TTC549 (cell line): Measurements from ENCODE around the gene LCN6.
"Not testable (repeated sequence)": the region's sequence is repeated elsewhere in the genome, so short reads cannot be mapped to it uniquely, and the experiment has no call there.

Experiments
- FAIRE-seq: peaks from 2 replicates; lab custom pipeline; 2012; peaks lifted over from hg19 to GRCh38; lab: Jason Lieb, UNC

The LCN6 gene

DNA sequence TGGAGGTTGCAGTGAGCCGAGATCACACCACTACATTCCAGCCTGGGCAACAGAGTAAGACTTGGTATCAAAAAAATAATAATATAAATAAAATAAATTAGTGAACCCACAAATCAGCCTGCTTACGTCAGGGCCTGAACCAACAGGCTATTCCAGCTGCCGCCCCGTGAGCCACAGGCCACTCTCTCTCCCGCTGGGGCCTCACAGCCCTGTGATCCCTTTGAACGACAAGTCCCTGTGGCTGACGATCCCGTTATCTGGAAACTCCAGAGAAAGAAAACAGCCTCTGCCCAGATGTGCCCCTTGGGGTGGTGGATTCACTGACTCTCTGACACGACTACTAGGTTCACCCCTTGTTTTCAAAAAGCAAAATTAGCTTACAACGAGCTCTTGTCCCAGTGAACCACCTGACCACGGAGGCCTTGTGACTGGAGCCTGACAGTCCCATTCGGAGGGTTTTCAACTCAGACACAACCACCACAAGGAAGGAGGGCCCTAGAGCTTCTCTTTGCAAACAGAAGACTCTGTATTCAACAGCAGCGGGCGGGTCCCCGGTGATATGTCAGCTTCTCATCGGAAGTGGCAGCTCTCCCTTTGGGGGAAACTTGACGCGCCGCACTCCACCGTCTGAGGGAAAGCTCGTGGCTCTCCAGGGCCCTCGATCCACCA is 40.3 kb downstream of the LCN6 start:
- no peak for FAIRE-seq

DNA sequence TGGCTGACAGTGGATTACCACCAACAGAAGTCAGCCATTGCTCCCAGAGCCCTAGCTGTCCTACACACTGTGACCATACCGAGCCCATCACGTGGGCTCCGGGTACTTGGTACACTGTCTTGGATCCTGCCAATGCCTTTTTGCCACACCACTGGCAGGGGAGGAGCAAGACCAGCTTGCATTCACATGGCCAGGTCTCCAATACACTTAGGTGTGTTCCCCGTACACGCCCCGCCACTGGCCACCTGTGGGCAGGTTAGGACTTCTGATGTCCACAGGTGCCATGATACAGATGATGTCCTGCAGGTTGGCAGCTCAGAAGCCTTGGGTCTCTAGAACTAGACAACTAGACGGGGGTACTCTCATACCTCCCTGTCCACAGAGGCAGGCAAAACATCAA is 41.3 kb downstream of the LCN6 start:
- FAIRE-seq: no peak

DNA sequence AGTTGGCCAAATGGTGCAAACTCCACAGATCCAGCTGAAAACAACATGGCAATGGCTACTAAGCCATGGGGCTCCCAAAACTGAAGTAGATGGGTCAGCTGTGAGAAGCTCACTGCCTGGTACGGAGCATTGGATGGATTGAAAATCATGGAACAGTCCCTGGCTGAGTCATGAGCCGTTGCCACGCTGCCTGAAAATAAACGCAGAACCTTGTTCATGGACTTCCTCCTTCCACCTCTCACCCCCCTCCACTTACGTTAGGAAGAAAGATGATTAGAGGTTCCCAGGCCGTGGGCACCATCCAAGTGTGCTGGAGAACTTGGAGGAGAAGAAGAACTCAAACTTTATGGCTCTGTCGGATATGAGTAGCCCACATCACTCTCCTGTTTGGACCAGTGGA is 42.8 kb downstream of the LCN6 start:
- FAIRE-seq: no peak

DNA sequence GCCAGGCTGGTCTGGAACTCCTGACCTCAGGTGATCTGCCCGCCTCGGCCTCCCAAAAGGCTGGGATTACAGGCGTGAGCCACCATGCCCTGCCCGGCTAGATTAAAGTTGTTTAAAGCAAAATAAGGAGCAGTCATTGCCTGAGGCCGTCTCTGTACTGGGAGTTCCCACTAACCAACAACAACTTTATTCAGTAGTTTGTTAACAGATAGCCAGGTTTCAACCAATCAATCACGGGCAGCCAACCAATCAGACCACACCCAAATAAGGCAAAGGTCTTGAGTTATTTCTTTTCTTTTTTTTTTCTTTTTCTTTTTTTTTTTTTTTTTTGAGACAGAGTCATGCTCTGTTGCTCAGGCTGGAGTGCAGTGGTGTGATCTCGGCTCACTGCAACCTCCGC is 43.6 kb downstream of the LCN6 start:
- FAIRE-seq: not testable (repeated sequence)

DNA sequence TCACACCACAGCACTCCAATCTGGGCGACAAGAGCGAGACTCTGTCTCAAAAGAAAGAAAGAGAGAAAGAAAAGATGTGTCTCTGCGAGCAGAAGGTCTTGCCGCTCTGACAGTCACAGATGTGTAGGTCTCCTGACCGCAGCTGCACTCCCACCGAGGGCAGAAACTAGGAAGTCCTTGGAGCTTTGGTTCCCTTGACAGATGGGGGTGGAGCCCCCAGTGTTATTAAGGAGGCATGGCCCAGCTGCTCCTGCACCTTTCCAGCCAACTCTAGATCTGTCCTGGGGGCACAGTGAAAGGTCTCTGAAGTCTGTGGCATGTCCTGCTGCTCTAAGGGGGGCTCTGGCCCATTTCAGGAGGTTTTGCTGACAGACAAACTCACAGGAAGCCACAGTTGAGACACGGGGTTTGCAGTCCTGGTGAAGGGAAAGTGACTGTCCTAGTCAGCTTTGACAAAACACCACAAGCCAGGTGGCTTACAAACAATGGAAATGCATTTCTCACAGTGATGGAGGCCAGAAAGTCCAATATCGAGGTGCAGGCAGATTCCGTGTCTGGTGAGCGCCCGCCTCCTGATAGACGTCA is 45.0 kb downstream of the LCN6 start:
- FAIRE-seq: no peak

DNA sequence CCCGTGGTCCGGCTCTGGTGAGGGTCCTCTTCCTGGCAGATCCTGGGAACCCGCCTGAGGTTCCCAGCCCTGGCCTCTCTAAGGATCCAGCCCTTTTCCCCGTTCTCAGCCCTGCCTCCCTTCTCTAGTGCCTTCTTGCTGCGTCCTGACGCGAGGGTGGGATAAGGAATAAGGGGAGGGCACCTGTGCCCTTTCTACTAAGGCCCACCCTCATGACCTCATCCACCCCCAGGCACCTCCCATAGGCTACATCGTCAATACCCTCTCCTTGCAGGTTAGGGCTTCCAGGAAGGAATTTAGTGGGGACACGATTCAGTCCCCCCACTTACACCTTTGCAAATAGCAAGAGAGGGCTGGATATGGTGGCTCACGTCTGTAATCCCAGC is 46.7 kb downstream of the LCN6 start:
- FAIRE-seq: no peak

DNA sequence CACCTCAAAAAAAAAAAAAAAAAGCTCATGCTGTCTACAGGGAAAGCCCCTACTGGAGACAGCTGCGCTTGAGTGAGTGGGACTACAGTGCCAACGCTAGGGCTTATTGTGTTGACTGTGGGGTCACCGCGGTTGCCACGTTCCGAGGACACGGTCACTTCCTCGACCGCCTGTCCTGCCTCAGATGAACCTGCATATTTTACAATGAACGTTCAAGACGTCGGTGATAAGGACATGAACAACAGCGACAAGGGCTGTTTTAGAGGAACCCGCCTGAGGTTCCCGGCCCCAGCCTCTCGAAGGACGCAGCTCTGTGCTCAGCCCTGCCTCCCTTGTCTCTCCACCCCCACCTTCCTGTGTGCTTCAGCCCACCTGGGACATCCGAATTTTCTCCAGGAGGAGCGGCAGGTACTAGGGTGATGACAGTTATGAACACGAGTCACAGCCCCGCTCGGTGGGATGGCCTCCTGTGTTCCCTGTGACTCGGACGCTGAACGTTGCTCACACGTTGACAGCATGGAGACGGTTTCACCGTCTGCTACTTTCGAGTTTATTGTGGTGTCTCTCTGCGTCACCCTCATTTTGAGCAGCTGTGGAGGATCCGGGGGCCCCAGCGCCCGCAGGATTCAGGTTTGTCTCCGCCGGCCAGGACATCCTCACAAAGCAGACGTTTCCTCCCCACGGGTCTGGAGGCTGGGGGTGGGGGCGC is 47.2 kb downstream of the LCN6 start:
- FAIRE-seq: no peak

DNA sequence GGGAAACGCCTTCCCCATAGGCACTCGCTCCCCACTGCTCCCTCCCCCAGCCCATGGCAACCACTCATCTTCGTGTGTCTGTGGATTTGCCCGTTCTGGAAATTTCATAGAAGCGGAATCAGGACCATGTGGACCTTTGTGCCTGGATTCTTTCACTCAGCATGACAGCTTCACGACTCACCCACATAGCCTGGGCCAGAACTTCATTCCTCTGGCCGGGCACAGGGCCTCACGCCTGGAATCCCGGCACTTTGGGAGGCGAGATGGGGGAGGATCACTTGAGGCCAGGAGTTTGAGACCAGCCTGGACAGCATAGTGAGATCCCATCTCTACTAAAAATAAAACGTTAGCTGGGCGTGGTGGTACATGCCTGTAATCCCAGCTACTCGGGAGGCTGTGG is 48.0 kb downstream of the LCN6 start:
- FAIRE-seq: no peak

DNA sequence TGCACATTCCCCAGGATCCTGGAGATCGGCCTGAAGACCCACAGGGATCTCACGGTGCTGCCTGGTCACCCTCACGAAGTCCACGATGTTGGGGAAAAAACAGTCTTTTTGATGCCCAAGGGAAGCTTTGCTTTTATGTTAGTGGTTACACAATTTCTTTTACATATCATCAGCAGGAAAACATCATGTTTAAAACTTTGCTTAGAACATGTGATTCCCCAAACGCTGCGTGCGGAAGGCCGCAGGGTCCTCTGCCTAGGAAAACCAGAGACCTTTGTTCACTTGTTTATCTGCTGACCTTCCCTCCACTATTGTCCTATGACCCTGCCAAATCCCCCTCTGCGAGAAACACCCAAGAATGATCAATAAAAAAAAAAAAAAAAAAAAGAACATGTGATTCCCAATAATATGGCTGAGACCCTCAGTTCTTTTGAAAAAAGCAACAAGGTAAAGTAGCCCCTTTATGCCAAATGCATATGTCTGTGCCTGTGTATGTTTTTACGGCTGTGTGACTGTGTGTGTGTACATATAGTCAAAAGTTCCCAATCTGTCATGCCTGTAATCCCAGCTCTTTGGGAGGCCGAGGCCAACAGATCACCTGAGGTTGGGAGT is 49.6 kb downstream of the LCN6 start:
- FAIRE-seq: no peak

DNA sequence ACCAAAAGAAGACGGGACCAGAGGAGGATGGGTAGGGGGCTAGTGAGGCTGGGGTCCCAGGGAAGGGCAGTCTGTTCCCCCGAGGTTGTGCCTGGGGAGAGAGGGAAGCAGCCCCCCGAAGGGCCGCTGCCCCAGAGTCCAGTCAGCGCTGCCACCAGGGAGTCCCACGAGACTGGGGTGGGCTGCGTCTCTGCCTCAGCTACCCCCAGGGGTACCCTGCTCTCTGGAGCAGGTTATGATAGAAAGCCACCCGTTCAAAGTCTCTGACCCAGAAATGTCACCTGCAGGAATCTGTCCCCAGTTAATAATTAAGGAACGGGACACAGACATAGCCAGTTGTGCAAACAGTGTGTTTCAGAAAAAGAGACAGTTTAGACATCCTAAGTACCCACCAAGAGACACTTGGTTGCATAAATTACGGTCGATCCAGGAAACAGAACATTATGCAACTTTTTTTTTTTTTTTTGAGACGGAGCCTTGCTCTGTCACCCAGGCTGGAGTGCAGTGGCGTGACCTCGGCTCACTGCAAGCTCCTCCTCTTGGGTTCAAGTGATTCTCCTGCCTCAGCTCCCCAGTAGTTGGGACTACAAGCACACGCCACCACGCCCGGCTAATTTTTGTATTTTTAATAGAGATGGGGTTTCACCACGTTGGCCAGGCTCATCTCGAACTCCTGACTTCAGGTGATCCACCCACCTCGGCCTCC is 50.4 kb downstream of the LCN6 start:
- FAIRE-seq: no peak

DNA sequence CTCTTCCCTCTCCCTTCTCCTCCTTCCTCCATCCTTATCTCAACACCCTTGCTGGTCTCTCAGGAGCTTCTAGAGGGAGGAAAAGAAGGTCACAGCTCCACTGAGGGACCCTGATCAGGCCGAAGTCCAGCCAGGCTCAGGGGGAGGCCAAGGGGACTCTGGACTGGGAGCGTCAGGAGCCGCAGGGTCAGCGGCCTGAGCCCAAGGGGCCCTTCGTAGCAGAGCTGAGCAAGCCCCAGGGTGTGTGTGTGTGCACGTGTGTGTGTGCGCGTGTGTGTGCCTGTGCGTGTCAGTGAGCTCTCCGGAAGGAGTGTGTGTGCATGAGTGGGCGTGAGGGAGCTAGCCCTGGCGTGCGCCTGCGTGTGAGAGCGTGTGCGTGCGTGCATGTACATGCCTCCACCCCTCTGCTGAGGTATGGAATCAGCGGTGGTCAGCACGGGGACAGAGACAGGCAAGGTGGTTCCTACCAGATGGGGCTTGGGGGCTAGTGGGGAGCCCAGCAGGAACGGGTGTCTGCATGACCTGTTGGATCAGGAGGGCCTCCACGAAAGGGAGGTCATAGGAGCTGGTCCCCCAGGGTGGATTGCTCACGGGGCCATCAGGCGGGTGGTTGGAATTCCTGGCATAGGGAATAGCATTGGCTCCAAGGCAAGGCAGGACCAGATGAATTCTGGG is 51.0 kb downstream of the LCN6 start:
- FAIRE-seq: no peak

DNA sequence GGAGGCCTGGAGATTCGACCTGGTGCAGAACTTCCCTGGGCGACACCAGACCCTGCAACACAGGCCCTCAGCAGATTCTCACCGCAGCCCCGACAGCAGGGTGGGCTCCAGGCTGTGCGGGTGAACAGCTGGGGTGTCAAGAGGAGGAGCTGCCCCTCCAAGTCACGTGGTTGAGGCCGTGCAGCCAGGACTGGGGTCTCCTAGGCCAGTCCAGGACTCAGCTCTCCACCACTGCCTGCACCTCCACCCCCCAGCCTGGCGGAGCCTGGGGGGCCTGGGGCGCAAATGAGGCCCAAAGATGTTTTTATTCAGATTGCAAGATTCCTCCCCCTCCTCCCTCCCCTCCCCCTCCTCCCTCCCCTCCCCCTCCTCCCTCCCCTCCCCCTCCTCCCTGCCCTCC is 51.8 kb downstream of the LCN6 start:
- FAIRE-seq: no peak

DNA sequence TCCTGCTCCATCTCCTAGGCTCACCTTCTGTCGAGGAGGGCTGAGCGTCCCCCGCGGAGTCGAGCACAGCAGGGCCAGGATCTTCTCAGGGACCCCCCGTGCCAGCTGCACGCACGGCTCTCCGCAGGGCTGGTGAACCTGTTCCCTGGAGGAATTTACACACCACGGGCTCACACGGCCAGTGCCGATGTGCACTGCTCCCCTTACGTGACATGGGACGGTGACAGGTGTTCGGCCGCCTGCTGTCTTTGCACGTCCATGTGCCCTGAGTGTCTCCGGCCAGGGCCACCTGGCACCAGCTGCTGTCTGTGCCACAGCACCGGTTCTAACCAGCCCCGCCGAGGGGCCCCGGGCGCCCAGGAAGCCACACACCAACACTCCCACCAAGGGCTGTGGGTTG is 52.4 kb downstream of the LCN6 start:
- FAIRE-seq: no peak

DNA sequence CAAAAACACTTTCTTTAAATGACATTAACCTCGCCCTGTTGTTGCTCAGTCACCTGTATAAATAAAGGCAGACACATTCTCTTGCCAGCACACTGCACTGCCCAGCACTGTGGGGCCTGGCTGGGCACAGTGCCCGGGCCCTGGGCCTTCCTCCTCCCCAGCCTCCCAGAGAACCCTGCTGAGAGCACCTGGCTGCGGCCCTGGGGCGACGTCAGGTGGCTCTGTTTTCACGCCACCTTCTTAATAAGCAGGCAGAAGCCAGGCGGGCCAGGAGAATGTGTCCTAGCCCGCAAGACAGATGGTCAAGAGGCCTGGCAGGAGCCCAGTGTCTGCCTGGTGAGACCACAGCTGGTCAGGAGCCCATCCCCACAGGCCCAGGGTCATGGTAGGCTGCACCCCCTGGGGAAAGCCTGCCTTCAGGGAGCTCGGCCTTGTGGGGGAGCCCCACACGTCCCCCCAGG is 52.9 kb downstream of the LCN6 start:
- FAIRE-seq: no peak

DNA sequence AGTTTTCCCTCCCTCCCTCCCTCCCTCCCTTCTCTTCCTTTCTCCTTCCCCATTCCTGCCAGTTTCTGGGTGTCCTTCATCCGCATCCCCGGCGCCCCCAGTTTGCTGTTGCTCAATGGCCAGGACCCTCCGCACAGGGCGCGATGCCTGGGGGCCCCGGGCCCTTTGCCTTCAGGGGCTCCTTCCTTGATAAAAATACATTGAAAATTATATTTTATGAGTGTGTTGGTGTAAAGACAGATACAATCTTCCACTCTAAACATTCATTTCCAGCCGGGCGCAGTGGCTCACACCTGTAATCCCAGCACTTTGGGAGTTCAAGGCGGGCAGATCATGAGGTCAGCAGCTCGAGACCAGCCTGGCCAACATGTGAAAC is 53.5 kb downstream of the LCN6 start:
- no peak for FAIRE-seq

DNA sequence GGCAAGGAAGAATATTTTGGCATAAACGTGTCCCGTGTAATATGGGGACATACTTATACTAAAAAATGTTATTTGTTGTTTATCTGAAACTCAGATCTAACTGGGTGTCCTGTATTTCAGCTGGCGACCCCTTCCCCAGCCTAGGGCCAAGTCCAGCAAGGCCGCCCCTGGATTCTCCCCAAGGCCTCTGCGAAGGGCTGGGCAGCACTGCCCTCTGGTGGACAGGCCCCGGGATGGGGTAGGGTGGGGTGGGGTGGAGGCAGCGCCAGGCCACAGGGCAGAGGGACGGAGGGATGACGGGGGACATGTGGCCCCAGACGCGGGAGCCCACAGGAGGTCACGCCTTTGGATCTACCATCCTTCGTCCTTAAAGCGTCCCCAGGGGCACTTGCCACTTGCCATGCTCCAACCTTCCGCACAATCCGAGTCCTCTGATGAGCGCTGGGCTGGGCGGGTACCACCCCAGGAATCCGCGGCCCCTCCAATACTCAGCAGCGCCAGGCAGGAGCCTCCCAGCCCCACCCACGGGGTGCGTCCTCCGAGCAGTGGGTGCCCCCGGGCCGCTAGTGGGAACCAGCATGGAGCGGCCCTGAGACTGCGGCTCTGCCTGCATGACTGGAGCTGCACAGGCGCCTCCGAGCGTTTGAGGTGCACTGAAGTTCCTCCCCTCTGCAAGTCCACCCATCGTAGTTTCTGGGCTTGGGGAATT is 54.0 kb downstream of the LCN6 start:
- no peak for FAIRE-seq
